ENCODE measurements around the gene GRIN2C.
"Not testable (repeated sequence)": the region's sequence is repeated elsewhere in the genome, so short reads cannot be mapped to it uniquely, and the experiment has no call there.

Gene GRIN2C

GRCh38 chr17:74859459-74860228, at the start of gene GRIN2C:
GRIN2C (minus strand) TSS chr17:74859885; CDS start chr17:74855092, 4,793 bp downstream.
- no peak for DNase-seq (ENCODE audit: low spot score)

DNA sequence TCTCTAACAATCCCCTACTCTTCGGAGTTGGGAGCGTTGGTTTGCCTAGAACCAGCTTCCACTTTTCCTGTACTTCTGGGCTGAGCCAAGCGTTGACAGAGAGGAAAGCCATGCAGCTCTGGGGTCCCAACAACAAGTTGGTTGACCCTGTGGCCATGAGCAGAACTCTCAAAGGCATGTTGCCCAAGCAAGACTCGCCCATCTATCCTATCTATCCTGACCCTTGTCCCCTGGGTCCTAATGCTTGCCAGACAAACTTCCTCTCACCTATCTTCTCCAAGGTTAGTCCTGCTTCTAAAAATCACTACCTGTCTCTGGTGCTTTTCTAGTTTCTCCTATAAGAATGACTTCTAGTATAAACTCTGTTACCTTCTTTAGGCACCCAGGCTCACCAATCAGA, 49.4 kb upstream of the GRIN2C start:
- not testable (repeated sequence) for DNase-seq (ENCODE audit: low spot score)

DNA sequence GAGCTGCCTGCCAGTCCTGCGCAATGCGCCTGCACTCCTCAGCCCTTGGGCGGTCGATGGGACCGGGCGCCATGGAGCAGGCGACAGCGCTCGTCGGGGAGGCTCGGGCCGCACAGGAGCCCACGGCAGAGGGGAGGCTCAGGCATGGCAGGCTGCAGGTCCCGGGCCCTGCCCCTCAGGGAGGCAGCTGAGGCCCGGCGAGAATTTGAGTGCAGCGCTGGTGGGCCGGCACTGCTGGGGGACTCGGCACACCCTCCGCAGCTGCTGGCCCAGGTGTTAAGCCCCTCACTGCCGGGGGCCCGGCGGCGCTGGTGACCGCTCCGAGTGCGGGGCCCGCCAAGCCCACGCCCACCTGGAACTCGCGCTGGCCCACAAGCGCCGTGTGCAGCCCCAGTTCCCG, 47.3 kb upstream of the GRIN2C start:
- DNase-seq (ENCODE audit: low spot score): no peak

- DNase-seq (ENCODE audit: low spot score): peak; percentile 45
These were observed 46.6 kb upstream of the GRIN2C start for GRCh38 chr17:74906214-74906793.

DNA sequence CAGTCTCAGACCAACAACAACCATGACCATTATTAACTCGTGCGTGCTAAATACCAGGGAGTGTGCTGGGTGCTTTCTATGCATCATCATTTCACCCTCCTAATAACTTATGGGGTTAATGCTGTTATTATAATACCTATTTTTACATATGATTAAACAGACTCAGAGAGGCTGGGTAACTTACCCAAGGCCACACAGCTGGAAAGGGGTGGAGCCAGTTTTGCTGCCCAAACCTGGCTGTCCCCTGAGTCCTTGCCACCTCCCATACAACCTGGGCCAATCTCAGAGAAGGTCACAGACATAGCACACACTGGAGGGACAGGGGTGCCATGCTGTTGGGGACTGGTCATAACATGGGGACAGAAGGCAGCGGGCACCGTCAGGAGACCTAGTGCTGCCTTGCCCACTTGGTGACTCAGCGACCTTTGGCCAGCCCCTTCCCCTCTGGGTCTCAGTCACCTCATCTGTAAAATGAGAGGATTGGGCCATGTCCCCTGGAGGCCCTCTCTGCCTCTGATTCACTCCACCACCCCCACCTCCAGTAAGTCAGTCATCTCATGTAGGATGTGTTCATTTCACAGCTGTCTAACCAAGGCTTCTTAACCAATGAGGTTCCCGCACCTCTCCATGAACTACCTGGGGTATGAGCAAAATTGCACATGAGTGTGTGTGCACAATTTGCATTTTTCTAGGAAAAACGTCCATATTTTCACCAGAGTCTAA, 45.2 kb upstream of the GRIN2C start:
- no peak for DNase-seq (ENCODE audit: low spot score)

- no peak for DNase-seq (ENCODE audit: low spot score)
These were observed 44.0 kb upstream of the GRIN2C start for GRCh38 chr17:74903671-74904070.

- no peak for DNase-seq (ENCODE audit: low spot score)
These were observed 43.3 kb upstream of the GRIN2C start for GRCh38 chr17:74903034-74903433.

DNA sequence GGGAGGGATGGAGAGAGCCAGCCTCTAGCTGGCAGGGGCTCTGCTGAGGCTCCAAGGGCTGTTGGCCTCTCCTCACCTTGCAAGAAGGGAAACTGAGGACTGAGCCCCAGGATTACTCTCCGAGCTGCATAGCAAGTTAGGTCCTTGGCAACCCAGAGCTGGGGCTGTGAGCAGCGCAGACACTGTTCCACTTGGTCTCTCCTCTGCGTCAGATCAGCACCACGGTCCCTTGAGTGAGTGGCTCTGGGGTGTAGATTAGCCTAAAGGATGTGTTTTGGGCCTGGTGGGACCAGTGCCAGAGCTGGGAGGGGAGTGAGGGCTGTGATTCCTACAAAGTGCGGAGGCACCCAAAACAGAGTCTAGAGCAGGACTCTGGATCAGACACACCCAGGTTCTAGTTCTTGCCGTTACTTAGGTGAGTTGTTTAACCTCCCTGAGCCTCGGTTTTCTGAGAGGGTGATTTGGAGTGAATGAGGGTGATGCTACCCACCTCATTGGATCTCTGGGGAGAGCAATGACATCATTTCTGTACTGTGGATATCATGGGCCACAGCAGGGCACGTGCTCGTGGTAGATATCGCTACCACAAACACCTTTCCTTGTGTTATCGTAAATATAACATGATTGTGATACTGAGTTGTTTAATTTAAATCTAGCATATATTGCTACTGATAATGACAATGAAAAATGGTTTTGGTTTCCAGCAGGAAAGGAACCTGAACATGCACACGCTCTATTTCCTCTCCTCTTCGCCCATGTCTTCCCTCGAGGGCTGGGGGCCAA, 41.9 kb upstream of the GRIN2C start:
- DNase-seq (ENCODE audit: low spot score): no peak

GRCh38 chr17:74900208-74900607, 40.5 kb upstream of the GRIN2C start:
- DNase-seq (ENCODE audit: low spot score): no peak

GRCh38 chr17:74898376-74898946, 38.8 kb upstream of the GRIN2C start:
- no peak for DNase-seq (ENCODE audit: low spot score)

- no peak for DNase-seq (ENCODE audit: low spot score)
These were observed 34.4 kb upstream of the GRIN2C start for GRCh38 chr17:74893936-74894671.

- DNase-seq (ENCODE audit: low spot score): no peak
These were observed 33.6 kb upstream of the GRIN2C start, which contains the start of gene FADS6 for GRCh38 chr17:74892974-74893911. FADS6 (minus strand) TSS chr17:74893633; CDS start chr17:74893595, 38 bp downstream.

DNA sequence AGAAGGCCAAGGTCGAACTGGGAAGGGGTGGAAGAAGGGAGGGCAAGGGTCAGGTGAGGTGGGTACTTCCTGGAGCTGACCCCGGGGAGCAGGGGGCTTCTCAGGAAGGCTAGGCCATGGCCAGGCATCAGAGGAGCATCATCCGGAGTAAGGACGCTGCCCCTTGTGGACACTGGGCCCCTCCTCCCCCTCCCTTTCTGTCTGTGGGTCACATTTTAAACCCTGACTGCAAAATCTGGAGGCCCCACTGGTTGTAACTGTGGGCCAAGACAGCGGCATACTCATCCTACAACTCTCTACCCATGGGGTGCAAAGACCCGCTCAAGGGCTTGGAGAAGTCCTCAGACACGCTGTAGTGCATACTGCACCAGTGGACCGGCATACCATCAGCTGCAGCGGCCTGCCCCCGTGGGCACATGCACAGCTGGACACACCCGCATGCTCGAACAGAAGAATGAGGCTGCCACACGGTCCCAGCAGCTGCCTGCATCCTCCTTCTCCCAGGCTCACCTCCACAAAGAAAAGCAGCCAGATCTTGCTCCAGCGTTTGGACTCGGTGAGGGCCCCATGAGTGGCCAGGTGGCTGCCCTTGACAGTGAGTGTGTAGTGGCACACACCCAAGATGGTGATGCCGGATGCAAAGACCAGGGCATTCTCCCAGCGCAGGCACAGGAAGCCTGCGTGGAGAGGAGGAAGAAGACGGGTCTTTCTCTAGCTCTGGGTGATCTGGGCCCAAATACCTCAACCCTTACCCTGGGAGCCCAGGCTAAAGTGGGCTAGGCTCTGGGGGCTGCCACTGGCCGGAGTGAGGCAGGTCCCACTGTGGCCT, 32.5 kb upstream of the GRIN2C start:
- DNase-seq (ENCODE audit: low spot score): no peak

DNA sequence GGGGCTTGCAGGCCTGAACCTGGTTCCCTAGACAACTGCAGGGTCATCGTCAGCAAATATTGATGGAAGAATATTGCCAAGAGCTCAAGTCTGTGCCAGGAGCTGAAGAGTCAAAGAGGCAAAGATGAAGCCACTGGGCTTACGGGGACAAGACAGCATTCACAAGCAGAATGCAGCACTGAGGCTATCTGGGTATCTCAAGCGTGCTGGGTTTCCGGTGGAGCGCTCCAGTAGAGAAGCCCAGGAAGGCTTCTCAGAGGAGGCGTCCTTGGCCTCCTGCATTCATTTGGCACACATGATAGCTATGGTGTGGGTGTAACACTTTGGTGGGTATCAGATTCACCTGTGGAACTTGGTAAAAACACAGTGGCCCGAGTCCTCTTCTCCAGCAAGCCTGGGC, 30.9 kb upstream of the GRIN2C start:
- no peak for DNase-seq (ENCODE audit: low spot score)

DNA sequence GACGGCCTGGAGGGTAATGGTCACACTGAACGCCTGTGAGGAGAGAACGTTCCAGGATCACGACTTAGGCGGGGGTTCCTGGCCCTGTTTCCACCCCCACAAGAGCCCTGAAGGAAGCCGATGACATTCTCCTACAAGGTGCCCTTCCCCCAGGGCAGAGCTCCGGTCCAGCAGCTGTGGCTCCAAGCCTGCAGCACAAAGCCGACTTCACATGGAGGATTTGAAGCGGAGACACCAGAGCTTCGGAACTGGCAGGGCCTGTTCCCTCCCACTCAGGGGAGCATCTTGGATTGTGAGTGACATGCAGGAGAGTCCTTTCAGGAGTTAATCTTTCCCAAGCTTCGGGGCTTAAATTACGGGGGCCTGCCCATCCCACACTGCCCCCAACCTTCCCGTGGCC, 28.8 kb upstream of the GRIN2C start:
- no peak for DNase-seq (ENCODE audit: low spot score)

DNA sequence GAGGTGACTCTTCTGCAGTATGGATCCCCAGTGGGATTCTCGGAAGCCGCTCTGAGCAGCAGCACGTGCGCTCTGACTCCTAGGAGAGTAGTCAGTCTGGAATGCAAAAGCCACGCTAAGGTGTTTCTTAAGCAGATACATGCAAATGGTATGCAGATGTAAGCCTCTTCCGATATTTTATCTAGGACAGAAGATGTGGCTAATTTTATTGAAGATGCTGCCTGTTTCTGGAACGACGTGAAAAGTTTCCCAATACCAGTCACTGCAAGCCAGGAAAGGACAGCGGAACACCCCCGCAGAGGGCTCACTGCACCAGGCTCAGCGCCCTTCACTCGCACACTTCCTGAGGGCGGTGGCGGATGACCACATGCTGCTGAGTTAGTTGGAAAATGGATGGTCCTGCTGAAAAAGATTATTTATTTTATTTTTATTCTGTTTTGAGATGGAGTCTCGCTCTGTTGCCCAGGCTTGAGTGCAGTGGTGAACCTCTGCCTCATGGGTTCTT, 23.6 kb upstream of the GRIN2C start:
- no peak for DNase-seq (ENCODE audit: low spot score)

- DNase-seq (ENCODE audit: low spot score): no peak
These were observed 23.0 kb upstream of the GRIN2C start for GRCh38 chr17:74882517-74883240.

GRCh38 chr17:74881073-74881472, 21.4 kb upstream of the GRIN2C start:
- no peak for DNase-seq (ENCODE audit: low spot score)

Measured in NAMALWA (cell line).